Activated T-cell treated with anti-CD3 and anti-CD28 coated beads, Interleukin-2, amount 50 U/mL, for 1 hour (primary cell): ENCODE results near the gene PNKD.

ENCODE experiments used
- DNase-seq: peaks from one replicate; pipeline ENCODE4 v3.0.0-alpha.2; 2020

The PNKD gene

GRCh38 chr2:218273908-218274249, 3.6 kb downstream of the PNKD start:
- DNase-seq: no peak

GRCh38 chr2:218274586-218274985, 4.3 kb downstream of the PNKD start:
- DNase-seq: no peak

GRCh38 chr2:218275371-218276072, 5.2 kb downstream of the PNKD start:
- DNase-seq: no peak

GRCh38 chr2:218276986-218277755, 6.9 kb downstream of the PNKD start:
- DNase-seq: peak; percentile 17

- DNase-seq: no peak
Measured at GRCh38 chr2:218277921-218278320, 7.6 kb downstream of the PNKD start.

GRCh38 chr2:218278531-218279360, 8.4 kb downstream of the PNKD start:
- DNase-seq: no peak

DNA sequence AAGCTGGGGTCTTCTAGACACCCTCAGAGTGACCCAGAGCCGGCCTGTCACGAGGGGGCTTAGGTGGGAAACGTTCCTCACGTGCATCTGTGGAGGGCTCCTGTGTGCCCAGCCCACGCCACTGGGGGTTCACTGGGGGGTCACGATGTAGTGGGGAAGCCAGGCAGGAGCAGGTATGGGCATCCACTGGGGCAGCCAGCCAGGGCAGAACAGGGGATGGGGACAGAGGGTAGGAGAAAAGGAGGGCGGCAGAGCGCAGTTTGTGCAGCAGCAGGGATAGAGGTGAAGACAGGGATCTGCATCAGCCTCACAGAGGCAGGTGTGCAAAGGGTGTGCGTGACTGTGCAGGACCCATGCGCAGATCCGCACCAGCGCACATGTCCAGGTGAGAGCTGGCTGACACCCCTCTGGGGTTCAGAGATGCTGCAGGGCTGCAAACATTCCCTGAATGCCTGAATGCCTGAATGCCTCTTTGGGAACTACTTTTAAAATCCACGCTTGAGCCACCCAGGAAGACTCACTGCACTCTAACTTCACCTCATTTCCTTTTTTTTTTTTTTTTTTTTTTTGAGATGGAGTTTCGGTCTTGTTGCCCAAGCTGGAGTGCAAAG, 10.0 kb downstream of the PNKD start:
- DNase-seq: no peak

DNA sequence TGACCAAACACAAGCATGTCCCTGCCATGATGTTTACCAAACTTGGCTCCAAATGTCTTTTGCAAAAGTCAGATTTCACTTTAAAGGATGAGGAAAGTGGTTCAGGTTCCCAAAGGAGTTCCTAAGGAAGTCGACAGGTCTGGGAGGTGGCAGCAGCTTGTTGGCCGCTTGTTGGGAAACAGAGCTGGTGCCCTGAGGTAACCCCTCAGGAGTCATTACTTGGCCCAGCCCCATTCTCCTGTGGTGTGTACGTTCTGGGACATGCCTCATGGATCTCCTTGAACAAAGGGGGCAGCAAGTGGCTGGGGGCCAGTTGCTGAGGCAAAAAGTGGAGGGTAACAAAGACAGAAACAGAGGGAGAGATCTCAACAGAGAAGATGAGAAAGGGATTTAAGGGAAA, 11.1 kb downstream of the PNKD start:
- DNase-seq: no peak

GRCh38 chr2:218282173-218282991, 12.1 kb downstream of the PNKD start:
- peak; percentile 18 for DNase-seq

DNA sequence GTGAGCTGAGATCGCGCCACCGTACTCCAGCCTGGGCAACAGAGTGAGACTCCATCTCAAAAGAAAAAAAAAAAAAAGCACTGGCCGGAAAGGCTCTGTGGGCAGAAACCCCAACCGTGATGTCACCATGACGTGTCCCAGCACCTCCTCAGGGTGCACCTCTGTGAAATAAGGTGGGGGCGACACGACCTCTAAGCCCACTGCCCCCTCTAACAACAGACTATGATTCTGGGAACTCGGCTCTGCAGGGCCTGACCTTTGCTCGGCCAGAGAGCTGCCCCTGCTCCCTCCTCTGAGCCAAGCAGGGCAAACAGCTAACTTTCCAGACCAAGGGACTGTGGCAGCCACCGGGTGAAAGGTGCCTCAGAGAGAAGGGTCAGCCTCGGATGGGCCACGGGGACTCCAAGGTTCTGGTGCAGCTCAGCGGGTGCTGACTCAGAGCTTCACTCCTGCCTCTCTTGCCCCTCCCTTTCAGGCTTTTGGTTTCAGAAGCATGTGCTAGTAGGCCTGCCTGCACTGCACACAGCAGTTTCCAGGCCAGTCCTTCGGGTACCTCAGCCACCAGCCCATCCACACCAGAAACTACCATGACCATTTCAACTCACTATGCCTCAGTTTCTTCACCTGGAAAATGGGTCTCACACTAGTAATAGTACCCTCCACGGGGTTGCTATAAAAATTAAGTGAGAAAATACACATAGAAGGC, 13.9 kb downstream of the PNKD start:
- peak; percentile 59 for DNase-seq

GRCh38 chr2:218285604-218286003, 15.3 kb downstream of the PNKD start:
- DNase-seq: peak; percentile 44

GRCh38 chr2:218286570-218287459, 16.5 kb downstream of the PNKD start:
- DNase-seq: peak; percentile 78

DNA sequence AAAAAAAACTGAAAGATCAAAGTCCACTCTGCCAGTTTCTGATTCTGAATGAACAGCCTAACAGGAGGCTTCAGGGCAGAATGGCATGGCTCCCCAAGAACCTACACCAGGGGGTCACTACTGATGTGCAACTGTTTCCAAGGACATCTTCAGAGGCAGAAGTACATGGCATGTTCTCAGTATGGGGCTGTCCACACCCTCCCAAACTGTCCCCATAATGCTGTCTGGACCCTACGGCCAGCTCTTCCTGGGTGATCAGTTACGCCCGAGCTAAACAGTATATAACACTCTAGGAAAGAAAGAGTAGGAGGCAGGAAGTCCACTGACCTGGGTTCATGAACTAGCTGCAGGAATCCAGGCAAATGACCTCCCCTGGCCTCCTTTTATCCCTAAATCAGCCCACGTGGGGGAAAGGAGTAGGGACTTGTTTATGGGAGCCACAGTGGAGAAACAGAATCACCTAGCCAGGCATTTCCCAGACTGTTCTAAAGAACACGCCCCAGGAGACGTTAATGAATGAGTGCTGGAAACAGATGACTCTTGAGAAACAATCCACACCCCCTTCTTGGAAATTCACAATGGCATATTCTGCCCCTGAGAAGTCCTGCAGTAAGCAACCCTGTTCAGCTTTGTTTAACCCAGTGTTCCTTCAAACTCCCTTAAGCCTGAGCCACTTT, 19.5 kb downstream of the PNKD start:
- DNase-seq: no peak

DNA sequence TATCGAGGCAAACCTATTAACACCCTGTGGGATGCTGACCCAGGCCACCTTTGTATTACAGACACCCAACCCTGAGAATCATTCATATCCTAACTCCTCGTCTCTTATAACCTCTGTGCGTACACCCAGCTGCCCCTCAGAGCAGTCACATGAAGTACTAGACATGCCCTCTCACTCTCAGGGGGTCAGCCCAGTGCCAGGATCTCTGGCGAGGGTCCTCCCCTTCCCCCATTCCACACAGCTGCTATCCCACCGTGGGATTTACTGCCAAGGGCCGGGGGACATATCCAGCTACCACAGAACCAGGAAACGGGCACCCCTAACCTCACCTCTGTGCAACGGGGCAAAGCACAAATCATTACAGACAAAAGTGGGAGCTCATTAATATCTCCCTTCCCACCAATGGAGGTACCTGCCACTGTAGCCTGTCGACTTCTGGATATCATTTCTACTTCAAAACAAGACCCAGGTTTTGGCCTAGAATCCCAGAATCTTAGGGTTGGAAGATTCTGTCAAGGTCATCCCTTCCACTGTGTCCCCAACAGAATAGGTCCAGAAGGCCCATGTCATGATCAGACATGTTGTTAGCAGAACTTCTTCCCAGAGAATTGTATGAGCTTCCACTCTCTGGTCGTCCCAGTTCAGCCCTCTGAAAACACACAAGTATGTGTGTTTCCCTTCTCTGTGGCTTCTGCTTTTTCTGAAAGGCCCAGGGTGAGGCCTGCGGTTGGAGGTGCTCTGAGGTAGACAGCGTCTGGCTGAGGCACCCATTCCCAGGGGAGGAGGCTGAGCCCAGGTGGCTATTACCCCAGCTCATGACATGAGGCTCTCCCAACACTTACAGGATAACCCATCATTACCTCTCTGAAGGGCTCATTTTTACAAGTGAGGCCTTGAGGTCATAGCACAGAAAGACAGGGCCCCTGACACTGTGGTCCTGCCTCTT, 20.3 kb downstream of the PNKD start:
- DNase-seq: peak; percentile 70

- DNase-seq: peak; percentile 46
Measured at GRCh38 chr2:218291318-218292047, 21.2 kb downstream of the PNKD start.

GRCh38 chr2:218292048-218293014, 22.0 kb downstream of the PNKD start, which contains the start of gene TMBIM1:
TMBIM1 (minus strand) TSS chr2:218292503; CDS start chr2:218282141, 10,362 bp downstream.
- peak; percentile 90 for DNase-seq
